Thoracic aorta (tissue), 2 donors: Measurements from ENCODE around the gene C2orf80. TPM values are rescaled to one million over a fixed set of nuclear protein-coding genes. Genes with fewer than 3 reads are reported as not detected.
"Not testable (repeated sequence)": the region's sequence is repeated elsewhere in the genome, so short reads cannot be mapped to it uniquely, and the experiment has no call there.

ENCODE experiments used
- ATAC-seq: fragments of 150-250 bp; one replicate; pipeline ENCODE4 v1.8.0; 2017; ENCODE audit warnings: low read depth; ENCODE audit not compliant: insufficient number of reproducible peaks, low FRiP score
- DNase-seq: peaks from one replicate; pipeline ENCODE4 v3.0.0-alpha.2; 2020; ENCODE audit warnings: low spot score
- H3K27ac ChIP-seq, 2 donors: fragments of 200-600 bp; sonication (generic); 1 replicate in 1 of 2; 2 replicates in 1 of 2; pipeline ENCODE4 v1.5.1; 2016; ENCODE audit warnings: mild to moderate bottlenecking in 2 of 2, moderate library complexity in 2 of 2
- H3K27me3 ChIP-seq: fragments of 200-600 bp; sonication (generic); replicated peaks from 2 replicates; pipeline ENCODE4 v1.6.0; 2016; ENCODE audit warnings: mild to moderate bottlenecking; ENCODE audit not compliant: insufficient read depth
- H3K36me3 ChIP-seq: fragments of 200-600 bp; sonication (generic); one replicate; pipeline ENCODE4 v1.5.1; 2016
- H3K4me1 ChIP-seq, 2 donors: fragments of 200-600 bp; sonication (generic); 1 replicate in 1 of 2; 2 replicates in 1 of 2; pipeline versions ENCODE4 v1.5.1 to v1.6.0; 2016; ENCODE audit warnings: low read depth in 2 of 2, mild to moderate bottlenecking in 1 of 2; ENCODE audit not compliant: control insufficient read depth in 1 of 2
- H3K4me3 ChIP-seq: fragments of 200-600 bp; sonication (generic); 2 replicates; pipeline ENCODE4 v1.5.1; 2016; ENCODE audit warnings: mild to moderate bottlenecking
- H3K9me3 ChIP-seq: fragments of 200-600 bp; sonication (generic); 2 replicates; pipeline ENCODE4 v1.5.1; 2016
- CTCF ChIP-seq: fragments of 200-600 bp; sonication (generic); IDR thresholded peaks from one replicate; pipeline ENCODE4 v1.5.1; 2019; ENCODE audit warnings: antibody characterized with exemption
- total RNA-seq, 2 donors: library from RNA; depleted of rRNA; stranded (reverse); fragments of >200 nt; gene quantifications; one replicate each; pipeline versions ENCODE4 v1.1.0 to v1.2.3, GENCODE V29; 2016

The C2orf80 gene
- total RNA-seq, 2 donors from 2014 or later = not detected

DNA sequence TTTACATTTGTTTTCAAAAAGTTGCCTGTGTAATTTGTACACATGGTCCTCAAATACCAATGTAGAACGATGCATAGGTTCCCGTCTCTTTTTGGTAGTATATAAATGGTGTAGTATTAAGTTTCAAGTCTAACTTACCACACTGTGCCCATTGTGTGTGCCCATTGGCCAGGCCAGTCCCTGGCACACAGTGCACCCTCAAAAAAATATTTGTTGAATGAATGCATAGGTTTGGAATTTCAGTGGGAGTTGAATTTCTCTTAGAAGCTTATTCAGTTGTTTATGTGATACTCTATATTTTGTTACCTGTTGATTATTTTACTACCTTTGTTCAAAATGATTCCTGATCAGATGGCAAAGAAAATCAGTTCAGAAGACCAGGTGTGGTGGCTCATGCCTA is 35.0 kb upstream of the C2orf80 start:
- H3K4me3 ChIP-seq = no peak overlapping the region
- DNase-seq (no peak), ATAC-seq (no peak)
- no peak overlapping the region for H3K27ac ChIP-seq
- no peaks in the 10 kb centered on the region for H3K4me1 ChIP-seq
- no peak for TF ChIP-seq CTCF
- H3K36me3 ChIP-seq = no peaks in the 10 kb centered on the region
- H3K9me3 ChIP-seq = no peaks in the 10 kb centered on the region
- H3K27me3 ChIP-seq = no peaks in the 10 kb centered on the region

- DNase-seq (no peak), ATAC-seq (no peak)
- Histone ChIP-seq H3K36me3 (no peaks in the 10 kb centered on the region), H3K4me3 (no peak overlapping the region), H3K4me1 (no peaks in the 10 kb centered on the region), H3K9me3 (no peaks in the 10 kb centered on the region), H3K27me3 (no peaks in the 10 kb centered on the region), H3K27ac (no peak overlapping the region)
- TF ChIP-seq CTCF = no peak
Observed at GRCh38 chr2:208222351-208222750, 32.5 kb upstream of the C2orf80 start.

DNA sequence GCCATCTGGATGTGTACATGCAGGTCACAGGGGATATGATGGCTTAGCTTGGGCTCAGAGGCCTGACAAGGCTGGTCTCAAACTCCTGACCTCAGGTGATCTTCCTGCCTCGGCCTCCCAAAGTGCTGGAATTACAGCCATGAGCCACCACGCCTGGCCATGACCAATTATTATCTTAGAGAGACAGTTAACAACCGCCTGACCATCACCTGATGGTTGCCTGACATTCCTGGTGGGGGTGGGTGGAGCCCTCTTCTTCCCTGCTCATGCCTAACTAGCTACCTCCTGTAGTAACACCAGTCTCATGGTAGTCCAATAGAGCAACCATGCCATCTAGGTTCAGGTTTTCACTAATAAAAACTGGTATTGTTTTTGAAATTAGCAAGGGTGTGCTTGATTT is 32.0 kb upstream of the C2orf80 start:
- H3K4me3 ChIP-seq, H3K9me3 ChIP-seq, ATAC-seq, H3K36me3 ChIP-seq, DNase-seq, H3K4me1 ChIP-seq, H3K27ac ChIP-seq, H3K27me3 ChIP-seq: not testable (repeated sequence)

DNA sequence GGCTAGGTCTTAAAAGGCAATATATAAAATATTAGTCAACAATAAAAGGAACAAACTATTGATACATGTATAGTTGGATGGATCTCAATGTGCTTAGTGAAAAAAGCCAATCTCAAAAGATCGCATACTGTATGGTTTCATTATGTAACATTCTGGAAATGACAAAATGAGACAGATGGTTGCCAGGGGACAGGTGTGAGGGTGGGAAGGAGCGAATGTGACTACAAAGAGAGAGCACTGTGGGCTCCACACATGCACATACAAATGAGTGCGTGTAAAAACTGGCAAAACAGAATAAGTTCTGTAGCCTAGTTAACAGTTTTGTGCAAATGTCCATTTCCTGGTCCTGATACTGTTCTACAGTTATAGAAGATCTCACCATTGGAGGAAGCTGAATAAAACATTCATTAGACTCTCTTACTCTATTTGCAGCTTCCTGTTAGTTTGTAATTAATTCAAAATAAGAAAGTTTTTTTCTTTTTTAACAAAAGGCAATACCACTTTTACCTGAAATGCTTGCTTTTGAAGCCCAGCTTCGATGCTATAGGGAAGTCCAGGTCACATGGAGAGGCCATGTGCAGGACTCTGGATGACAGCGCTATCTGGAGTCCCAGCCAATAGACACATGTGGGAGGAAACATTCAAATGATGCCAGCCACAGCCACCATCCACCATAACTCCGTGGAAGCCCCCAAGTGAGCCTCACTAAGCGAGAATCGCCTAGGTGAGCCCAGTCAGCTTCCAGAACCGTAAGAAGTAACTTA is 21.0 kb upstream of the C2orf80 start:
- no peak for TF ChIP-seq CTCF
- no peak overlapping the region for H3K27ac ChIP-seq
- no peak for DNase-seq
- no peaks in the 10 kb centered on the region for H3K27me3 ChIP-seq
- no peak overlapping the region for H3K4me3 ChIP-seq
- H3K4me1 ChIP-seq = no peaks in the 10 kb centered on the region
- no peaks in the 10 kb centered on the region for H3K9me3 ChIP-seq
- no peak for ATAC-seq
- H3K36me3 ChIP-seq = no peaks in the 10 kb centered on the region

- no peaks in the 10 kb centered on the region for H3K4me1 ChIP-seq
- H3K27me3 ChIP-seq = no peaks in the 10 kb centered on the region
- H3K27ac ChIP-seq = no peak overlapping the region
- no peak overlapping the region for H3K4me3 ChIP-seq
- H3K9me3 ChIP-seq = no peaks in the 10 kb centered on the region
- DNase-seq = no peak
- TF ChIP-seq CTCF = no peak
- ATAC-seq = no peak
- H3K36me3 ChIP-seq = no peaks in the 10 kb centered on the region
Observed at GRCh38 chr2:208208335-208209085, 18.7 kb upstream of the C2orf80 start.
